WERI-Rb-1 (cell line): ENCODE measurements around the gene MKRN2.

Source experiments
- DNase-seq: peaks from one replicate; pipeline ENCODE4 v3.0.0-alpha.2; 2020
- H3K27ac ChIP-seq: fragments of 250-450 bp; sonication (Bioruptor Pico); 2 replicates; pipeline ENCODE4 v1.5.1; 2020; ENCODE audit warnings: mild to moderate bottlenecking, moderate library complexity
- H3K27me3 ChIP-seq: fragments of 250-450 bp; sonication (Bioruptor Pico); 2 replicates; pipeline ENCODE4 v1.5.1; 2021; ENCODE audit warnings: mild to moderate bottlenecking, low read depth, moderate library complexity; ENCODE audit not compliant: insufficient read depth, severe bottlenecking
- H3K36me3 ChIP-seq: fragments of 250-450 bp; sonication (Bioruptor Pico); 2 replicates; pipeline ENCODE4 v1.5.1; 2020; ENCODE audit warnings: mild to moderate bottlenecking, moderate library complexity
- H3K4me3 ChIP-seq: 2 replicates; pipeline ENCODE4 v1.5.1; 2011; ENCODE audit warnings: low read depth, mild to moderate bottlenecking, control low read depth, low read length
- H3K9me3 ChIP-seq: fragments of 250-450 bp; sonication (Bioruptor Pico); 2 replicates; pipeline ENCODE4 v1.5.1; 2021; ENCODE audit warnings: mild to moderate bottlenecking, moderate library complexity; ENCODE audit not compliant: severe bottlenecking
- CTCF ChIP-seq: IDR thresholded peaks from 2 replicates; pipeline ENCODE4 v1.5.1; 2011; ENCODE audit warnings: low read depth, mild to moderate bottlenecking, control low read depth, inconsistent platforms, low read length

The MKRN2 gene

GRCh38 chr3:12544652-12545472 is 12.0 kb upstream of the MKRN2 start:
- Histone ChIP-seq H3K4me3 (peak overlapping the region; percentile 25), H3K27me3 (no peaks in the 10 kb centered on the region), H3K9me3 (no peaks in the 10 kb centered on the region), H3K27ac (no peak overlapping the region), H3K36me3 (no peaks in the 10 kb centered on the region)
- no peak for TF ChIP-seq CTCF
- DNase-seq: no peak

GRCh38 chr3:12545473-12545791 is 11.5 kb upstream of the MKRN2 start, which contains the start of gene MKRN2OS:
TSS of gene MKRN2OS (minus strand) at chr3:12545499. CDS start at chr3:12545464, 35 bp downstream.
- Histone ChIP-seq H3K36me3 (no peaks in the 10 kb centered on the region), H3K27ac (no peak within 1 kb of the TSS), H3K9me3 (no peaks in the 10 kb centered on the region), H3K4me3 (peak within 1 kb of the TSS; percentile 25), H3K27me3 (no peaks in the 10 kb centered on the region)
- TF ChIP-seq CTCF: no peak
- peak; percentile 31 for DNase-seq

- no peak for DNase-seq
- Histone ChIP-seq H3K36me3 (no peaks in the 10 kb centered on the region), H3K27me3 (no peaks in the 10 kb centered on the region), H3K27ac (no peak overlapping the region), H3K9me3 (no peaks in the 10 kb centered on the region), H3K4me3 (no peak overlapping the region)
- no peak for TF ChIP-seq CTCF
These were observed 6.7 kb upstream of the MKRN2 start for GRCh38 chr3:12549971-12550760.

DNA sequence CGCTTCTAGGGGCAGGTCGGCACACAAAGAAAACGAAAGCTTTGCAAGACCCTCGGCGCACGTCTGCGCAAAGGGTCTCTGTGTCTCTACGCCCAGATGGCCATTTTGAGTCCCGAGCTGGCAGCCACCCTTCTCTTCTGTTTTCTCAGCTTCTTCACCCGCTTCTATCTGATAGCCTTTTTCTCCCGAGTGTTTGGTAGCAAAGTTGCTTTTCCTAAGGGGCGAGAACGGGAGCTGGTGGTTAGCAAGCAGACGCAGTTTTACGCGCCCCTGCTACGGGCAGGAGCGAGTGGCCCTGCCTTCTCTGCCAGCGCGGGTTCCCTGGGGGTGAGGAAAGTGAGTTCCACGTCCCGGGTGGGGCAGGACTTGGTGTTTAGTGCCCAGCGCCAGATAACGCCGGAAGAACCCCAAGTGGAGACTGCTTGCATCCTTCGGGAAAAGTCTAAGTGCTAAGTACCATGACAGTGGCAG is 2.9 kb upstream of the MKRN2 start:
- no peak for TF ChIP-seq CTCF
- Histone ChIP-seq H3K36me3 (no peaks in the 10 kb centered on the region), H3K4me3 (no peak overlapping the region), H3K27me3 (no peaks in the 10 kb centered on the region), H3K27ac (no peak overlapping the region), H3K9me3 (no peaks in the 10 kb centered on the region)
- no peak for DNase-seq

DNA sequence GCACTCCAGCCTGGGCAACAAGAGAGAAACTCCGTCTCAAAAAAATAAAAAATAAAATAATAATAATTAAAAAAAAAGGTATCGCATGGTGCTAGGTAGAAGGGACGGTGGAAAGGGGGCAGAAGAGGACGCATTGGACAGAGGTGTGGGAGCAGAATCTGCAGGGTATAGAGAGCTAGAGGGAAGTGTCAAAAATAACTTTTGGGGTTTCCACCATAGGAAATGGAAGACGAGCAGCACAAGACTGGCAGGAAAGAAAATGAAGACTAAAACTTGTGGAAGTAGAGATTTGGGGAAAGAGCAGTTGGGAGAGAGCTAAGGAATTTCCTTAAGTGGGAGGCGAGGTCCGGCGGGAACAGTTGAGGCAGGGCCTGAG is 585 bp upstream of the MKRN2 start:
- Histone ChIP-seq H3K36me3 (no peaks in the 10 kb centered on the region), H3K9me3 (no peaks in the 10 kb centered on the region), H3K4me3 (peak overlapping the region; percentile 97), H3K27me3 (no peaks in the 10 kb centered on the region), H3K27ac (peak overlapping the region; percentile 92)
- TF ChIP-seq CTCF: no peak
- no peak for DNase-seq
